Liver (tissue), 3 donors: Measurements from ENCODE around the gene TPST1.

Experiments
- EGR1 ChIP-seq, 2 donors: IDR thresholded peaks; 2 replicates each; pipeline ENCODE4 v1.6.1; 2016 to 2018; ENCODE audit warnings: antibody characterized with exemption in 2 of 2, low read depth in 2 of 2
- FOXA1 ChIP-seq: IDR thresholded peaks from 2 replicates; pipeline ENCODE4 v1.6.1; 2016; ENCODE audit warnings: antibody characterized with exemption
- FOXA2 ChIP-seq: IDR thresholded peaks from 2 replicates; pipeline ENCODE4 v1.6.1; 2016; ENCODE audit warnings: antibody characterized with exemption
- HNF4A ChIP-seq, 2 donors: conservative IDR thresholded peaks; 2 replicates each; pipeline ENCODE4 v1.6.1; 2016; ENCODE audit warnings: antibody characterized with exemption in 2 of 2, mild to moderate bottlenecking in 2 of 2
- HNF4G ChIP-seq: IDR thresholded peaks from 2 replicates; pipeline ENCODE4 v1.6.1; 2016; ENCODE audit warnings: antibody characterized with exemption
- NR2F2 ChIP-seq: IDR thresholded peaks from 2 replicates; pipeline ENCODE4 v1.6.1; 2016; ENCODE audit warnings: antibody characterized with exemption
- RAD21 ChIP-seq, 2 donors: IDR thresholded peaks; 2 replicates each; pipeline ENCODE4 v1.6.1; 2016; ENCODE audit warnings: antibody characterized with exemption in 2 of 2, mild to moderate bottlenecking in 2 of 2
- TAF1 ChIP-seq: conservative IDR thresholded peaks from 2 replicates; pipeline ENCODE4 v1.6.1; 2016; ENCODE audit warnings: antibody characterized with exemption, mild to moderate bottlenecking
- YY1 ChIP-seq: IDR thresholded peaks from 2 replicates; pipeline ENCODE4 v1.6.1; 2016; ENCODE audit warnings: antibody characterized with exemption, mild to moderate bottlenecking
- TF ChIP-seq, protein P1 (sequence below): fragments of 150-350 bp; IDR thresholded peaks from 2 replicates; pipeline ENCODE4 v1.5.1; 2017; ENCODE audit warnings: improper control_type of control experiment, low read depth, low read length; ENCODE audit not compliant: missing input control
- TF ChIP-seq, protein P2 (sequence below): IDR thresholded peaks from 2 replicates; pipeline ENCODE4 v1.6.1; 2016; ENCODE audit warnings: antibody characterized with exemption, mild to moderate bottlenecking
- TF ChIP-seq, protein P3 (sequence below): IDR thresholded peaks from 2 replicates; pipeline ENCODE4 v1.6.1; 2016; ENCODE audit warnings: antibody characterized with exemption
- TF ChIP-seq, protein P4 (sequence below): IDR thresholded peaks from 2 replicates; pipeline ENCODE4 v1.6.1; 2016; ENCODE audit warnings: antibody characterized with exemption
- donor health status: healthy.
- donor health status: healthy.

DNA sequence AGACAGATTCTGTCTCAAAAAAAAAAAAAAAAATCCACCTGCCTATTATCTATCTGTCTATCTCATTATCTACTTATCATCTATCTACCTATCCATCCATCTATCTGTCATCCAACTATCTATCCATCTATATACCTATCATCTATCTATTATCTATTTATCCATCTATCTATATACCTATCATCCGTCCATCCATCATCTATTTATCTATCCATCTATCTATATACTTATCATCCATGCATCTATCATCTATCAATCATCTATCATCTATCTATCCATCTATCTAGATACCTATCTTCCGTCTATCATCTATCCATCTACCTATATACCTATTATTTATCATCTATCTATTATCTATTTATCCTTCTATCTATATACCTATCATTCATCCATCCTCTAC, 16.5 kb upstream of the TPST1 start:
- TF ChIP-seq, protein P1, sequence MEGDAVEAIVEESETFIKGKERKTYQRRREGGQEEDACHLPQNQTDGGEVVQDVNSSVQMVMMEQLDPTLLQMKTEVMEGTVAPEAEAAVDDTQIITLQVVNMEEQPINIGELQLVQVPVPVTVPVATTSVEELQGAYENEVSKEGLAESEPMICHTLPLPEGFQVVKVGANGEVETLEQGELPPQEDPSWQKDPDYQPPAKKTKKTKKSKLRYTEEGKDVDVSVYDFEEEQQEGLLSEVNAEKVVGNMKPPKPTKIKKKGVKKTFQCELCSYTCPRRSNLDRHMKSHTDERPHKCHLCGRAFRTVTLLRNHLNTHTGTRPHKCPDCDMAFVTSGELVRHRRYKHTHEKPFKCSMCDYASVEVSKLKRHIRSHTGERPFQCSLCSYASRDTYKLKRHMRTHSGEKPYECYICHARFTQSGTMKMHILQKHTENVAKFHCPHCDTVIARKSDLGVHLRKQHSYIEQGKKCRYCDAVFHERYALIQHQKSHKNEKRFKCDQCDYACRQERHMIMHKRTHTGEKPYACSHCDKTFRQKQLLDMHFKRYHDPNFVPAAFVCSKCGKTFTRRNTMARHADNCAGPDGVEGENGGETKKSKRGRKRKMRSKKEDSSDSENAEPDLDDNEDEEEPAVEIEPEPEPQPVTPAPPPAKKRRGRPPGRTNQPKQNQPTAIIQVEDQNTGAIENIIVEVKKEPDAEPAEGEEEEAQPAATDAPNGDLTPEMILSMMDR = no peak
- TF ChIP-seq NR2F2 (no peak), RAD21 (IDR thresholded peaks at IDR 0.05) (no peak), HNF4A (conservative IDR thresholded peaks at IDR 0.05) (no peak), EGR1 (IDR thresholded peaks at IDR 0.05; ENCODE audit: low read depth in 2 of 2) (no peak), HNF4G (no peak), YY1 (no peak), TAF1 (no peak), FOXA1 (no peak), FOXA2 (no peak)
- TF ChIP-seq, protein P2, sequence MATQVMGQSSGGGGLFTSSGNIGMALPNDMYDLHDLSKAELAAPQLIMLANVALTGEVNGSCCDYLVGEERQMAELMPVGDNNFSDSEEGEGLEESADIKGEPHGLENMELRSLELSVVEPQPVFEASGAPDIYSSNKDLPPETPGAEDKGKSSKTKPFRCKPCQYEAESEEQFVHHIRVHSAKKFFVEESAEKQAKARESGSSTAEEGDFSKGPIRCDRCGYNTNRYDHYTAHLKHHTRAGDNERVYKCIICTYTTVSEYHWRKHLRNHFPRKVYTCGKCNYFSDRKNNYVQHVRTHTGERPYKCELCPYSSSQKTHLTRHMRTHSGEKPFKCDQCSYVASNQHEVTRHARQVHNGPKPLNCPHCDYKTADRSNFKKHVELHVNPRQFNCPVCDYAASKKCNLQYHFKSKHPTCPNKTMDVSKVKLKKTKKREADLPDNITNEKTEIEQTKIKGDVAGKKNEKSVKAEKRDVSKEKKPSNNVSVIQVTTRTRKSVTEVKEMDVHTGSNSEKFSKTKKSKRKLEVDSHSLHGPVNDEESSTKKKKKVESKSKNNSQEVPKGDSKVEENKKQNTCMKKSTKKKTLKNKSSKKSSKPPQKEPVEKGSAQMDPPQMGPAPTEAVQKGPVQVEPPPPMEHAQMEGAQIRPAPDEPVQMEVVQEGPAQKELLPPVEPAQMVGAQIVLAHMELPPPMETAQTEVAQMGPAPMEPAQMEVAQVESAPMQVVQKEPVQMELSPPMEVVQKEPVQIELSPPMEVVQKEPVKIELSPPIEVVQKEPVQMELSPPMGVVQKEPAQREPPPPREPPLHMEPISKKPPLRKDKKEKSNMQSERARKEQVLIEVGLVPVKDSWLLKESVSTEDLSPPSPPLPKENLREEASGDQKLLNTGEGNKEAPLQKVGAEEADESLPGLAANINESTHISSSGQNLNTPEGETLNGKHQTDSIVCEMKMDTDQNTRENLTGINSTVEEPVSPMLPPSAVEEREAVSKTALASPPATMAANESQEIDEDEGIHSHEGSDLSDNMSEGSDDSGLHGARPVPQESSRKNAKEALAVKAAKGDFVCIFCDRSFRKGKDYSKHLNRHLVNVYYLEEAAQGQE = no peak
- TF ChIP-seq, protein P3, sequence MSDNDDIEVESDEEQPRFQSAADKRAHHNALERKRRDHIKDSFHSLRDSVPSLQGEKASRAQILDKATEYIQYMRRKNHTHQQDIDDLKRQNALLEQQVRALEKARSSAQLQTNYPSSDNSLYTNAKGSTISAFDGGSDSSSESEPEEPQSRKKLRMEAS = no peak
- TF ChIP-seq, protein P4, sequence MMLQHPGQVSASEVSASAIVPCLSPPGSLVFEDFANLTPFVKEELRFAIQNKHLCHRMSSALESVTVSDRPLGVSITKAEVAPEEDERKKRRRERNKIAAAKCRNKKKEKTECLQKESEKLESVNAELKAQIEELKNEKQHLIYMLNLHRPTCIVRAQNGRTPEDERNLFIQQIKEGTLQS = no peak
